ENCODE results near the gene CDC6.
A peak's percentile ranks its signal among the peaks of the same experiment; 100 is the strongest.

Gene CDC6

GRCh38 chr17:40315678-40316570, 28.2 kb downstream of the CDC6 start:
- TF ChIP-seq LEF1 (IDR thresholded peaks at IDR 0.05; ENCODE audit: borderline replicate concordance) (no peak), NFRKB (IDR thresholded peaks at IDR 0.05) (no peak), BHLHE40 (IDR thresholded peaks at IDR 0.05; ENCODE audit: borderline replicate concordance) (no peak), SUZ12 (IDR thresholded peaks at IDR 0.05) (no peak), CTBP1 (IDR thresholded peaks at IDR 0.05; ENCODE audit: borderline replicate concordance) (no peak), TARDBP (IDR thresholded peaks at IDR 0.05) (no peak), ZNF384 (IDR thresholded peaks at IDR 0.05) (no peak), FOXM1 (IDR thresholded peaks at IDR 0.05; ENCODE audit: borderline replicate concordance) (no peak), SP1 (IDR thresholded peaks at IDR 0.05) (no peak)
- ChIA-PET CTCF (interaction anchor here (1.2 to 2.1 kb wide), 4 partner anchors 9 to 114 kb away, joined by 3 to 18 read pairs (median 4); no protein-coding TSS in a partner anchor), POLR2A (interaction anchor here (0.8 to 1.7 kb wide), 7 partner anchors 9 to 29 kb away, joined by 3 to 6 read pairs (median 3); no protein-coding TSS in a partner anchor)
- no peak for DNase-seq (ENCODE audit: extremely low spot score)

- ChIA-PET POLR2A (interaction anchor here (0.7 to 2.6 kb wide), 13 partner anchors 7 to 29 kb away, joined by 3 to 12 read pairs (median 4); partner anchors contain the start of genes CDC6 and RARA), CTCF (interaction anchor here (0.6 to 2.1 kb wide), 7 partner anchors 9 to 115 kb away, joined by 3 to 18 read pairs (median 4); no protein-coding TSS in a partner anchor)
- DNase-seq (ENCODE audit: extremely low spot score), result peak; percentile 28
- TF ChIP-seq BHLHE40 (IDR thresholded peaks at IDR 0.05; ENCODE audit: borderline replicate concordance) (no peak), FOXA1 (IDR thresholded peaks at IDR 0.05) (no peak), CTBP1 (IDR thresholded peaks at IDR 0.05; ENCODE audit: borderline replicate concordance) (no peak), ARNT (IDR thresholded peaks at IDR 0.05) (no peak), ZNF384 (IDR thresholded peaks at IDR 0.05) (no peak), FOXM1 (IDR thresholded peaks at IDR 0.05; ENCODE audit: borderline replicate concordance) (no peak)
Observed at GRCh38 chr17:40316571-40317344, 29.1 kb downstream of the CDC6 start.

- POLR2A ChIA-PET, result interaction anchor here (0.7 to 2.6 kb wide), 9 partner anchors 8 to 29 kb away, joined by 3 to 12 read pairs (median 4); partner anchors contain the start of genes CDC6 and RARA
- DNase-seq (ENCODE audit: extremely low spot score), result peak; percentile 23
Observed at GRCh38 chr17:40317345-40317873, 29.7 kb downstream of the CDC6 start.

GRCh38 chr17:40317880-40318829, 30.5 kb downstream of the CDC6 start:
- POLR2A ChIA-PET, result interaction anchor here (0.7 to 2.6 kb wide), 17 partner anchors 8 to 99 kb away, joined by 3 to 12 read pairs (median 4); partner anchors contain the start of genes CDC6, RARA and WIPF2
- CTCF ChIA-PET, result interaction anchor here (0.6 to 2.1 kb wide), 6 partner anchors 11 to 84 kb away, joined by 3 to 18 read pairs (median 4); no protein-coding TSS in a partner anchor
- DNase-seq (ENCODE audit: extremely low spot score), result peak; percentile 93

More at GRCh38 chr17:40317345-40317873, 29.7 kb downstream of the CDC6 start:
- CTCF ChIA-PET, result interaction anchor here (0.6 to 2.1 kb wide), 8 partner anchors 10 to 116 kb away, joined by 3 to 18 read pairs (median 4); no protein-coding TSS in a partner anchor
- TF ChIP-seq CTBP1 (IDR thresholded peaks at IDR 0.05; ENCODE audit: borderline replicate concordance), result no peak
- TF ChIP-seq ZNF384 (IDR thresholded peaks at IDR 0.05), result no peak
- TF ChIP-seq ARNT (IDR thresholded peaks at IDR 0.05), result no peak
- TF ChIP-seq TARDBP (IDR thresholded peaks at IDR 0.05), result no peak
- TF ChIP-seq HDGF (IDR thresholded peaks at IDR 0.05; ENCODE audit: borderline replicate concordance), result no peak
- TF ChIP-seq SP1 (IDR thresholded peaks at IDR 0.05), result no peak
- TF ChIP-seq FOXM1 (IDR thresholded peaks at IDR 0.05; ENCODE audit: borderline replicate concordance), result no peak
- no peak for TF ChIP-seq LEF1 (IDR thresholded peaks at IDR 0.05; ENCODE audit: borderline replicate concordance)
- no peak for TF ChIP-seq FOXK2 (IDR thresholded peaks at IDR 0.05)

GRCh38 chr17:40318830-40319391, 31.2 kb downstream of the CDC6 start:
- CTCF ChIA-PET, result interaction anchor here (1.0 kb wide), 1 partner anchor 15 kb away, joined by 3 read pairs; no protein-coding TSS in a partner anchor
- TF ChIP-seq L3MBTL2 (conservative IDR thresholded peaks at IDR 0.05) (no peak), FOXA1 (IDR thresholded peaks at IDR 0.05) (no peak), FOXM1 (IDR thresholded peaks at IDR 0.05; ENCODE audit: borderline replicate concordance) (no peak), NFRKB (IDR thresholded peaks at IDR 0.05) (no peak), TARDBP (IDR thresholded peaks at IDR 0.05) (no peak), BHLHE40 (IDR thresholded peaks at IDR 0.05; ENCODE audit: borderline replicate concordance) (no peak), SUZ12 (IDR thresholded peaks at IDR 0.05) (no peak), ZNF384 (IDR thresholded peaks at IDR 0.05) (no peak), LEF1 (IDR thresholded peaks at IDR 0.05; ENCODE audit: borderline replicate concordance) (no peak), HDGF (IDR thresholded peaks at IDR 0.05; ENCODE audit: borderline replicate concordance) (no peak), SP1 (IDR thresholded peaks at IDR 0.05) (no peak), ARNT (IDR thresholded peaks at IDR 0.05) (no peak), ELF4 (IDR thresholded peaks at IDR 0.05) (no peak), FOXK2 (IDR thresholded peaks at IDR 0.05) (no peak), PKNOX1 (IDR thresholded peaks at IDR 0.05) (no peak), CTBP1 (IDR thresholded peaks at IDR 0.05; ENCODE audit: borderline replicate concordance) (no peak)
- no peak for DNase-seq (ENCODE audit: extremely low spot score)
- POLR2A ChIA-PET, result interaction anchor here (0.7 to 2.6 kb wide), 10 partner anchors 9 to 100 kb away, joined by 3 to 12 read pairs (median 4); partner anchors contain the start of genes CDC6 and WIPF2

More at GRCh38 chr17:40317880-40318829, 30.5 kb downstream of the CDC6 start:
- no peak for TF ChIP-seq ZNF384 (IDR thresholded peaks at IDR 0.05)
- TF ChIP-seq PKNOX1 (IDR thresholded peaks at IDR 0.05), result peak; percentile 78
- TF ChIP-seq L3MBTL2 (conservative IDR thresholded peaks at IDR 0.05), result peak; percentile 61
- TF ChIP-seq ARNT (IDR thresholded peaks at IDR 0.05), result no peak
- TF ChIP-seq NFRKB (IDR thresholded peaks at IDR 0.05), result no peak
